NCI-H2107 treated with DMSO at 0.1 percent for 48 hours (cell line): Measurements from ENCODE around the gene CCDC74B.
"Not testable (repeated sequence)": the region's sequence is repeated elsewhere in the genome, so short reads cannot be mapped to it uniquely, and the experiment has no call there.

ENCODE experiments used
- DNase-seq: peaks from one replicate; lab custom pipeline; 2025; ENCODE audit not compliant: unreplicated experiment; lab: John Stamatoyannopoulos, UW

The CCDC74B gene

DNA sequence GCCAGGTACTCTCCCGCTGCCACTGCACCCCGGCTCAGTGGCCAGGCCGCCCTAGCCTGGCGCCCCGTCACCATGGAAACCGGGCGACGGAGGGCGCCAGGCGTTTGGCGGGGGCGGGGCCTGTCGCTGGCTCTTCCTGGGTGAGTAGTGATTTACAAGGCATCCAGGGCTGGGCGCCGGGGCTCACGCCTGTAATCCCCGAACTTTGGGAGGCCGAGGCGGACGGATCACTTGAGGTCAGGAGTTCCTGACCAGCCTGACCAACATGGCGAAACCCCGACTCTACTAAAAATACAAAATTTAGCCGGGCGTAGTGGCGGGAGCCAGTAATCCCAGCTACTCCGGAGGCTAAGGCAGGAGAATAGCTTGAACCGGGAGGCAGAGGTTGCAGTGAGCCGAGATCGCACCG lies at the start of gene CCDC74B:
Gene CCDC74B, minus strand, starts transcription at position 107 of the 409 bp plus-strand sequence. CDS start 116 bp downstream, outside the sequence.
- DNase-seq = peak; percentile 20

DNA sequence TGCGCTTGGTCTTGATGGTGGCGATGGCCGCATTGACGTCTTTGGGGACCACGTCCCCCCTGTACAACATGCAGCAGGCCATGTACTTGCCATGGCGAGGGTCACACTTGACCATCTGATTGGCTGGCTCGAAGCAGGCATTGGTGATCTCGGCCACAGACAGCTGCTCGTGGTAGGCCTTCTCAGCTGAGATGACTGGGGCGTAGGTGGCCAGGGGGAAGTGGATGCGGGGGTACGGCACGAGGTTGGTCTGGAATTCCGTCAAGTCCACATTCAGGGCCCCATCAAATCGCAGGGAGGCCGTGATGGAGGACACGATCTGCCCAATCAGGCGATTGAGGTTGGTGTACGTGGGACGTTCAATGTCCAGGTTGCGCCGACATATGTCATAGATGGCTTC lies 48.9 kb upstream of the CCDC74B start:
- not testable (repeated sequence) for DNase-seq

DNA sequence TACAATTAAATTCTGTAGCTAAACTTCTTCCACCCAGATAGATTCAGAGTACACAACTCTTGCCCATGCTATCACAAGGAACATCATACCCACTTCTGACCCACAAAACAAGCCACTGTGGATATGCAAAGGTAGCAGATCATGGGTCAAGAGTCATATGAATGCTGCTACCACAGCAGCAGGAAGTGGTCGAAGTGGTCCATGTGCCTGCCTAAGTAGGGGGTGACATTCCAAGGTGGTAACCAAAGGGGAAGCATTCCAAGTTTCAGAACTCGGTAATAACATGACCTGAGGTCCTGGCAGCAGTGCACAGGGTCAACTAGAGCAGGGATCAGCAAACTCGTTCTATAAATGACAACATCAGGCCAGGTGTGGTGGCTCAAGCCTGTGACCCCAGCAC lies 47.5 kb upstream of the CCDC74B start:
- not testable (repeated sequence) for DNase-seq

DNA sequence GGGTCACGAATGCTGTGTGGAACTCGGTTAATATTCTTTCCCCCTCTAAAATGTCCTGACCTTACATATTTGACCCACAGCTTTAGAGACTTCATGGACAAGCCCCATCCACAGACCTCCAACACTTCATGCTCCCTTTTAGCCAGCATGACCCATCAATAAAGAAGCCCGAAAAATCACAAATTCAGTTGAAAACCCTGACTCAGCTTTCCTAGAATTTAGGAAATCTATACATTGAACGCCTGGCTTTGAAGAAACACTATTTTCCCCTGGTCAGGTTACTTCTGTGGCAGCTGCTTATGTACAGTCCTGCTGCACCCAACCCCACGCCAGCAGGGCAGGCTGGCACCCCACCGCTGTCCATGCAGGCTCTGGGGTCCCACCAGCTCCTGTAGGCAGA lies 46.4 kb upstream of the CCDC74B start:
- not testable (repeated sequence) for DNase-seq

DNA sequence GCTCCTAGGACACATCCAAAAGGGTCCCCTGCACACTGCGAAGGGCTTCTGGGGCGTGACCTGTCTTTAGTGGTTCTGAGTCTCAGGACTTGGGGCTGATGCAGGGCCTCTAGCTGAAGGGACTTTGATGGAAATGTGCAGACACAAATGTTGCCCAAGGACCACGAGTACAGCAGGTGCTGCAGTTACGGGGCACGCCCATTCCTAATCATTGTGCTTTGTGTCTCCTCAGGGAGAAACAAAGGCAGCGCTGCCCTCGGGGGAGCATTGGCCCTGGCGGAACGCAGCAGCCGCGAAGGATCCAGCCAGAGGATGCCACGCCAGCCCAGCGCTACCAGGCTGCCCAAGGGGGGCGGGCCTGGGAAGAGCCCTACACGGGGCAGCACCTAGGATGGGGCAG lies 45.3 kb upstream of the CCDC74B start:
- DNase-seq = no peak

DNA sequence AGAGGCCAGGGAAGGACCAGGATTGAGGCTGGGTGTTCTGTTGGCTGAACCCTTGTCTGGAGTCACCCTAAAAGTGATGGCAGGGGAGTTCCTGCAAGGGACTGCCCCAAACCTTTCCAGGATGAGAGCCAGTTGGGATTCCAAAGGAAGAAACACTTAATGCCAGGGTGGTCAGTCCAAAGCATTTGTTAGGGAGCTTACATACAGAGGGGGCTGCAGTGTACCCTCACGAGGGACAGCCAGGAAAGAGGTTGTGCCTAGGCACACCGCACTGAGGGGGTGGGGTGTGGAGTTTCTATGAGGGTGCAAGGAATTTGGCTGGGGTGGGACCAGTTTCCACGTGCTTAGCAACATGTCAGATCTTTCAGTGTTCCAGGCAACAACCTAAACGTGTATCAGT lies 44.0 kb upstream of the CCDC74B start:
- not testable (repeated sequence) for DNase-seq

DNA sequence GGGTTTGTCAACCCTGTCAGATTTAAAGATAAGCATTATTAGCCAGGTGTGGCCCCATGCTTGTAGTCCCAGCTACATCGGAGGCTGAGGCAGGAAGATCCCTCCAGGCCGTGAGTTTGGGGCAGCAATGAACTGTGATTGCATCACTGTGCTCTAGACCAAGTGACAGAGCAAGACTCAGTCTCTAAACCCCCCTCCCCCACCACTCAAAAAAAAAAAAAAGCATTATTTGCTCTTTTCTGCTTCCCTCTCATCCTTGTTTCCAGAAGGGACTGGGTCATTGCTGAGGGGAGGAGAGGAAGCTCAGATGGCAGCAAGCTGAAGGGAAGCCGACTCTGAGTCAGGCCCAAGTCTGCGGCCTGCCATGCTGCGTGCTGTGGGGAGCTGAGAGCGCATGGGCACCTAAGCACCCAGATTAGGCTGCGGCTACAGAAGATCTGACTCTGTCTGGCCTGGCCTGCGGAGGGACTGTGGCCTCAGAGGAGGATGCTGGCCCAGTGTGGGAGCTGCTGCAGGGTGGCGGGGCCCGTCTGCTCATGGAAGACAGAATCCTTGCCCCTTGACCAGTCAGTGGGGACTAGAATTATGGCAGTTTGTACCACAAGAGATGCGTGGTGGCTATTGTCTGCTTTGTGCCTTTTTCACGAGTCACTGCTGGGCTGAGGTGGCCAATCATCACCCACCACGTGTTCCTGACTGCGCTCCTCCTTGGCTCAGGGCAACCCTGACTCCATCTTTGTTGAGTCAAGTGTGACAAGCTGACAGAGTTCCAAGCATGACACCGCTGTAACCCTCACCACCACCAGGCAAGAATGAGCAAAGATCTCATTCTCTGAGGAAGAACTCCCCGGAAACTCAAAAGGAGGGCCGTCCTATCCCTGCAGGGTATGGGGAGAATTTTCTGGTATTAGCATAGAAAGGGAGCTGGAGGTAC lies 43.2 kb upstream of the CCDC74B start:
- not testable (repeated sequence) for DNase-seq

DNA sequence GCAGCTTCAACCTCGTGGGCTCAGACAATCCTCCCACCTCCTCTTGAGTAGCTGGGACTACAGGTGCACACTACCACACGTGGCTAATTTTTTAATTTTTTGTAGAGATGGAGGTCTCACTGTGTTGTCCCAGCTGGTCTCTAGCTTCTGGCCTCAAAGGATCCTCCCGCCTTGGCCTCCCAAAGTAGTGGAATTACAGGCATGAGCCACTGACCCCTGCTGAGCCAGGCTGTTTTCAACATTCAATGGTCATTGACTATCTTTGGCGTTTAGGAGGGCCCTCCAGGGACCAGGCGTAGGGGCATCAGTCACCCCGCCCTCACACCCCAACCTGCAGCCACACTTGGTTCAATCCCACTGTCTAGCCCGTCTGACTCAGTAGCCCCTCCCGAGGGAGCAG lies 42.4 kb upstream of the CCDC74B start:
- DNase-seq = no peak

DNA sequence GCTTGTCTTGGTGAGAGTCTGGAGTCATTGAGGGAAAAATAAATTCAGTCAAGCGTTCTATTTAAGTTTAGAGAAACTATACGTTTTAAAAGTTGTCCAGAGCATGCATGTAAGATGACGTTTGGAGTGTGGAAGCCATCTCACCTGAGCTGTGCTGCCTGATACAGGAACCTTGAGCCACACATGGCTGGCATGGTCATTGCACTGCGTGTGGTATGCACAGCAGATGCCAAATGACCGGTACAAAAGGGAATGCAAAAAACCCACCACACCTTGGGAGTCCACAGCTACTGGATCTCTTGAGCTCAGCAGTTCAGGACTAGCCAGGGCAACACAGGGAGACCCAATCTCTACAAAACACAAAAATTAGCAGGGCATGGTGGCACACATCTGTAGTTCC lies 41.5 kb upstream of the CCDC74B start:
- no peak for DNase-seq

DNA sequence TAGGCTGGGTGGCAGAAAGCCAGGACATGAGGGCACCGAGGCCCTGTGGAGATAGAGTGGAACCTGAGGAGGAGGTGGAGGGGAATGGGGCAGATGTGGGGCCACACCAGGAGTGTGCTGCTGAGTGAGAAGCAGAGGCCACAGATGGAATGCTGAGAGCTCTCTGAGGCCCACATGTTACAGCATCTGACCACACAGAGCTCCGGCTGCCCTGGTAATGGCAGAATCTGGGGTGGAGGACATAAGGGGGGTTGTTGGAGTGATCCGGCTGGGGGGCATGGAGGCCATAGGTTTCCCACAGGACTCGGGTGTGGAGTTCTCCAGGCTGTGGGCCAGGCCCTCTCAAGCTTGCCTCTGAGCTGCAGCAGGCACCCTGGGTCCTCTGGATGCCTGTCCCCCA lies 41.0 kb upstream of the CCDC74B start:
- no peak for DNase-seq

DNA sequence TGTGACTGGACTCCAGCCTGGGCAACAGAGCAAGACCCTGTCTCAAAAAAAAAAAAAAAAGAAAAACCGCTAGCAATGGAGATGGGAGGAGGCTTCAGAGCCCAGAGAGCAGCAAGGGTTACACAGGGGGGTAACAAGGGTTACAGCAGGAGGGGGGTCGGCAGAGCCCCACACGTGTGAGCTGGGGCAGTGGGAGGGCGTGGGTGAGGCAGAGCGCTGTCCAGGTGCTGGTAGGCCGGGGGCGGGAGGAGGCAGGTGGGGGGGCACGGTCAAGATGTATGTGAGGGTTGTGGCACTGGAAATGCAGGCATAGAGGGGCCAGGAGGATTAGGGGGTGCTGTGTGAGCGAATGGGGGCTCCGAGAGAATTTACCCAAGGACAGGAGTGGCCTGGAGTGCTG lies 40.5 kb upstream of the CCDC74B start:
- no peak for DNase-seq

DNA sequence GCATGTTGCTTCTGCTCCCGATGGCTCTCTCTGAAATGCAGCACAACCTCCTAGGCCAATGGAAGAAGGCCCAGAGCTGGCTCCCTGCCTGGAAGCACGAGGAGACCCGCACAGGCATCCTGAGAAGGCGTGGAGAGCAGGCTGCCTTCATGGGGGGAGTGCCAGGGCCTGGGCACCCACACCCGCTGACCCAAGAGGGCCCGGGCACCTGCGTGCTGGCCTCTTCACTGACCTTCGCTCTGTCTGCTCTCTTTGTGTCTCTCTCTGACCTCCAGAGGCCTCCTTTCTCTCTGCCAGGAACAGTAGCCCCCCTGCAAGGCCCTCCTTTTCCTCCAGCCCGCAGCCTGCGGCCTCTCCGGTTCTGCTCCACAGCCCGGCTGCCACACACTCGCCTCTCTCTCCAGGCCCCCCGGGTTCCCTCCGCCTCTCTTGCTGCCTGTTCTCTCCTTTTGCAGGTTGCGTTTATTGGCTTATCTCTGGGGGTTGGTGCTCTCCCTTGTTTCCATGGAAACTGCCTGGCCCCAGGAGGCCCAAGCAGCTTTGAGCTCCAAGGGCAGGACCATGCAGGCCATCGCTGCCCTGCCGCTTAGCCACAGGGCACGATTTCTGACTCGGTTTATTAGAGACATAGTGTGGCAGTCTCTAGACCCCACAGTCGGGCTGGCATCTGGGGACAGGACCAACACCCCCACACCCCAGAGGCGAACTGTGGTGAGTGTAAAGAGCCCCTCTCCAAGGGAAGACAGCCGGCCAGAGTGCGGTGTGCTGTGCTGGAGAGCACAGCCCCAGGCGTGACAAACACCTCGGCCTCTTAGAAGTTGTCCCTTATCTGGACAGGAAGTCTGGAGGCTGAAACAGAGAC lies 38.8 kb upstream of the CCDC74B start:
- DNase-seq = no peak

DNA sequence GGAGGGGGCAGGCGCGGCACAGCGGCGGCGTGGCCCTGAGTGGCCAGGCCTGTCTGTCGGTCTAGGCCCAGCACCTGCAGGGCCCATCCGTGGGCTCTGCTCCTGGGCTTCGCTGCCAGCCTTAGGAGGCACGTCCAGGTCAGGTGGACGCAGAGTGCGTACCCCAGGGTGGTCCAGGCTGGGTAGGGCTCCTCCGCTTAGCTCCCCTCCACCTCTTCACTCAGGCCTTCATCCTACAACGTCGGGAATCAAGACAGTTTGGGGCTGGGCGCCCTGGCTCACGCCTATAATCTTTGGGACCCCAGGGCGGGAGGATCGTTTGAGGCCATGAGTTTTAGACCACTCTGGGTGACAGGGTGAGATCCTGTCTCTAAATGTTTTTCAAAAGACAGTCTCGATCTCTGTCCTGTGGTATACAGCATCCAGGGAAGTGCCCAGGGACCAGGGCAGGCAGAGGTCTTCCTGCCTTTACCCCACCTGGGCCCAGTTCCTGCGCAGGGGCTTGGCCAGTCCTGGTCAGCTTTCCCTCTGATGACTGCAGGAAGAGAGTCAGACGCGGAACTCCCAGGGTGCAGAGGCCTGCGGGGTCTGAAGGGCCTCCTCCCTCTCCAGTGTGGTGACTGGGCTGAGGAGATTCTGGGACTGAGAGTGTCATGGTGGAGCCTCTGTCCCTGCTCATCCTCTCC lies 38.1 kb upstream of the CCDC74B start:
- DNase-seq = not testable (repeated sequence)

DNA sequence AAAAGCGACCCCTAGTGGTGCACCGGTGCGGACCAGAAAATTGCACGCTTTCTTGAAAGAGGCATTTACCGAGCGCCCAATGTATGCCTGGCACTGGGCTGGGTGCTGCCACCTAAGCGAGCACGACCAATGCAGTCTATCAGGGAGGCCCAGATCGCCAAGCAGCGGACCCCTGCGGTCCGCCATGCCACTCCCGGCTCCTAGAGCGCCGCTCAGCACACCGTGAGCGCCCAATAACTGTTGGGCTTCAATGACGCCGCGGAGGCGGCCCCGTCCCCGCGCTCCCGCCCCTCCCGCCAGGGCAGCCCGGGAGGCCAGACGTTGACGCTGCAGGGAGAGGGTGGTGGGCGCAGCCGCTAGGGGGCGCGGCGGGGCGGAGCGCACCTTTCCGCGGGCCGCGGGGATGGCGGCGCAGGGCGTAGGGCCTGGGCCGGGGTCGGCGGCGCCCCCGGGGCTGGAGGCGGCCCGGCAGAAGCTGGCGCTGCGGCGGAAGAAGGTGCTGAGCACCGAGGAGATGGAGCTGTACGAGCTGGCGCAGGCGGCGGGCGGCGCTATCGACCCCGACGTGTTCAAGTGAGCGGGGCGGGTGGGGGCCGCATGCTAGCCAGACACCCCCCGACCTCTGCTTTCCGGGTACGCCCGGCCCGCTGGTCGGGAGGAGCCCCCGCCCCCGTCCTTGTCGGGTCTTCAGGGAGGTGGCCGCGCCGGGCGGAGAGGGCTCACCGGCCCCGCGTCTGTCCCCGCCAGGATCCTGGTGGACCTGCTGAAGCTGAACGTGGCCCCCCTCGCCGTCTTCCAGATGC lies 37.2 kb upstream of the CCDC74B start, which contains the start of gene MZT2B:
Gene MZT2B, plus strand, starts transcription at position 383 of the 803 bp plus-strand sequence. Its CDS starts 21 bp downstream, at position 404.
- peak; percentile 71 for DNase-seq

DNA sequence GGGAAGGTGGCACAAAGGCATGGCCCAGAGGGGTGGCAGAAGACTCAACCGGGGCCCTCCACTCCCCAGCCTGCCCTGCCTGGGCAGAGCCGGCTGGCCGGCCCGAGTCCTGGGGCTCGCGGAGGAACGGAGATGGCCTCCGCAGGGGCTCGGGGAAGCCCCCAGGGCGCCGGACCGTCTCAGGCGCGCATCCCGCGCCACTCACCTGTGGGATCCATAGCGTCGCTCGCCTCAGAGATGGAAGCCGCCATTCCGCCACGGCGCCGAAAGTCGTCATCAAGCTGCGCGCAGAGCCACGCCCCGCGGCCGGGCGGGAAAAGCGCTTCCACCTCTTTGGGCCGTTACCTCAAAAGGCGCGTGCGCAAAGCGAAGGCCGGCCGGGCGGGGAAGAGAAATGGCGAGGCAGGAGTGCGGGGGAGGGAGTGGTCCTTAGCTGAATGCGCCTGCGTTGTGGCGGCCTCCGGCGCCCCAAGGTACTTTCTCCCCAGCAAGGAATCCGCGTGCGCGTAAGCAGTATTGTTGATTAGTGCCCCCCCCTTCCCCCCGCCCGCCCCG lies 36.5 kb upstream of the CCDC74B start, which contains the start of gene SMPD4:
Gene SMPD4, minus strand, starts transcription at position 278 of the 555 bp plus-strand sequence. CDS start 5,010 bp downstream, outside the sequence.
- peak; percentile 85 for DNase-seq

DNA sequence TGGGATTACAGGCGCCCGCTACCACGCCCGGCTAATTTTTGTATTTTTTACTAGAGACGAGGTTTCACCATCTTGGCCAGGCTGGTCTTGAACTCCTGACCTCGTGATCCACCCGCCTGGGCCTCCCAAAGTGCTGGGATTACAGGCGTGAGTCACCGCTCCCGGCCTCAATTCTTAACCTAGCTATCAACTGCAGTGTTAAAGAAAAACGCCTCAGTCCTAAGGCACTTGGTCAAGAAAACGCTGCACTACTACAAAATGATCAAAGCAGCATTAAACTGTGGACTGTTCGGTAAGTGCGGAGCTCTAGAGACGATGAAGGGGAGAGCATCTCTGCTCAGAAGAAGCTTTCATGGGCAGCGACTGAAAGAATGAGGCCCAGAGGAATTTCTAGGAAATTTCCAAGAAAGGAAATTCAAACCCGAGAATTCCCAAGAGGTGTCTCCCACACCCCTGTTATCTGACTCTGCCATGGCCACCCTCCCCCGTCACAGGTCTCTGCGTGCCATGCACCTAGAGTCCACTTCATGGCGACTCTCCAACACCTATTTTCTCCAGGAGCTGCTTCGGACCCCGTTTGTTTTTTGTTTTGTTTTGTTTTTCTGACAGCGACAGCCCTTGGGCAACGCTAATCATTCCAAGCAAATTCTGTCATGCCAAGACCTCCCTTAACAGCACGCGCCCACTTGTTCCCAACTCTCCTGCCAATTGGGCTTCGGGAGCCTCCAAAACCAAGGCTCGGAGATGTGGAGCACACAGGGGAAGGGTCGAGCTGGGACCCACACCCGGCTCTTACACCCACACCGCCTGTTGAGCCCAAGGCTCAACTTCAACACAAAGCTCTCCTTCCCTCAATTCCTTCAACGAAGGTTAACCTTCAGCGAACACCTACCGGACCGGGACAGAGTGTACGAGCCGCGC lies 35.8 kb upstream of the CCDC74B start:
- DNase-seq = not testable (repeated sequence)

DNA sequence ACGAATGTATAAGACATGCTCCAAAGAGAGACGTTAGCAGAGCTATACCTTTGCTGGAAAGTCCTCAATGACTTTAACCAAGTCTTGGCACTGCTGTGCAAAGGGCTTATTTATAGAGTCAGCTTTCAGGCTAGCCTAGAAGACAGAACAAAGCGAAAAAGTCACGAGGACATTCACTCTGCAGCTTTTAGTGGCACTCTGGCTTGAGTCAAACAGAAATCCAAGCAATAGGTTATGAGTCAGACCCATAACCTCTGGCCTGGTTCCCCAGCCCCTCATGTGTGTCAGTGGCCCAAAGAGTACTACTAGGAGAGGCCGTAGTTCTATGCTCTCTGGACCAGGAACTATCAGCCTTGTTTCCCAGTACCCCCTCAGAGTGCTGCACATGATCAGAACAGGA lies 30.0 kb upstream of the CCDC74B start:
- DNase-seq = not testable (repeated sequence)

DNA sequence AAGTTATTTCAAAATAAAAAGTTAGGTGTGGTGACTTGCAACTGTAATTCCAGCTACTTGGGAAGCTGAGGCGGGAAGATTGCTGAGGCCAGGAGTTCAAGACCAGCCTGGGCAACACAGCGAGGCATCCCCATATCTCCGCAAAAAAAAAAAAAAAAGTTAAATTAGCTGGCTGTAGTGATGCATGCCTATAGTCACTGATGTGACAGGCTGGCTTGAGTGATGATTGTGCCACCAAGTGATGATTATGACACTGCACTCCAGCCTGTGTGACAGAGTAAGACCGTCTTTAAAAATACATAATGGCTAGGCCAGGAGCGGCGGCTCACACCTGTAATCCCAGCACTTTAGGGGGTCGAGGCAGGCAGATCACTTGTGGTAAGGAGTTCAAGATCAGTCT lies 25.0 kb upstream of the CCDC74B start:
- no peak for DNase-seq

DNA sequence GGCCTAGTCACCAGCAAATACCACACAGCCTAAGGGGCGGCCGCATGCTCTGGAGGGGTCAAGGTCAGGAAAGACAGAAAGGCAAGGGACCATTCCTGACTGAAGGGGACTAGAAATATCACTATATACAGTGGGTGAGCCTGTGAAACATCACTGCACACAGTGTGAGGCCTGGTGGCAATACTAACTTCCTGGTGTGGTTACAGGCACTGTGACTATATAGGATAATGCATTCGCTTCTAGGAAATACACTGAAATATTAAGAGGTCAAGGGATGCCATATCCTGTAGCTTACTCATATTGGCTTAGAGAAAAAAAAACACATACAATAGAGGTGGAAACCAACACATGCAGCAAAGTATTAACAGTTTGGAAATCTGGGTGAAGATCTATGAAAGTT lies 24.3 kb upstream of the CCDC74B start:
- not testable (repeated sequence) for DNase-seq
